ENCODE measurements around the gene UBA3. TPM values are rescaled to one million over a fixed set of nuclear protein-coding genes. Genes with fewer than 3 reads are reported as not detected.

Gene UBA3
- 50.5 and 77.8 TPM in 2 replicates for total RNA-seq

GRCh38 chr3:69080233-69080920 lies at the start of gene UBA3:
TSS of gene UBA3 (minus strand) at chr3:69080365. CDS start at chr3:69080353, 12 bp downstream.

DNA sequence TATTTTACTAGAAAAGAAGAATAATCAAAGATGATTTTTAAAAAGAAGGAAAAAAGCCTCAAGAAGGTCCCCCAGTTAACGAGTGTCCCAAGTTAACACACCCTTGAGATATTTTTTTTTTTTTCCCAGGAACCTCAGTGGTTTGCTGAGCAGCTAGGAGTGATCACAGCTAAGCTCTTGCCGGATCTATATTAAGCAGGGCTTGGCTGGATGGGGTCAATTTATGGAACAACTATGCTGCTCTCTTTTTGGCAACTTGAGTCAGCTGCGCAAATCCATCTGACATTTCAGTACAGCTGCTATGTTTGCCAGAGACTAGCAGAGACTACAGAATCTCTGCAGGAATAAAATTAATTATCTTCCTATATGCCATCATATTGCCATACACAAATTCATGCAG lies 42.2 kb upstream of the UBA3 start, which contains the start of gene LMOD3:
LMOD3 (minus strand) TSS at position 193 of the 400 bp plus-strand sequence. CDS start 209 bp downstream, outside the sequence.

GRCh38 chr3:69084326-69085167 lies 4.4 kb upstream of the UBA3 start, which contains the start of gene ARL6IP5:
TSS of gene ARL6IP5 (plus strand) at chr3:69084937. CDS start at chr3:69085048, 111 bp downstream.

GRCh38 chr3:69051756-69052471 lies 28.3 kb downstream of the UBA3 start, which contains the start of gene TMF1:
TSS of gene TMF1 (minus strand) at chr3:69052333. CDS start at chr3:69052086, 247 bp downstream.

GRCh38 chr3:69013253-69014021 lies 66.7 kb downstream of the UBA3 start, which contains the start of gene EOGT:
TSS of gene EOGT (minus strand) at chr3:69013684. CDS start at chr3:69009846, 3,838 bp downstream.

Other genes with a start within 250 kb of the UBA3 start
- gene TAFA4, start 147.8 kb downstream of the UBA3 start, total RNA-seq = not detected in 2 replicates
- gene EOGT, start 66.7 kb downstream of the UBA3 start, total RNA-seq = 20.8 and 36.3 TPM in 2 replicates
- 20.8 and 23.6 TPM in 2 replicates for gene TMF1, start 28.0 kb downstream of the UBA3 start, total RNA-seq
- 146 and 174 TPM in 2 replicates for gene ARL6IP5, start 4.6 kb upstream of the UBA3 start, total RNA-seq
- gene LMOD3, start 42.2 kb upstream of the UBA3 start, total RNA-seq = not detected in 2 replicates

Data from myometrial cell (primary cell).